SK-N-SH treated with all-trans-retinoic acid at 6 μM for 48 hours (cell line): ENCODE results near the gene TMEM132D.

Experiments used
- ATAC-seq: fragments of 200-7000 bp; cut with Tn5 transposase; 3 replicates; pipeline ENCODE4 v1.9.1; 2020; ENCODE audit warnings: mild to moderate bottlenecking, moderate library complexity
- CSDC2 ChIP-seq: fragments of 250-450 bp; sonication (Bioruptor Pico); IDR thresholded peaks from 2 replicates; pipeline ENCODE4 v1.5.0; 2020; ENCODE audit warnings: mild to moderate bottlenecking, moderate library complexity
- CSRNP3 ChIP-seq: fragments of 250-450 bp; sonication (Bioruptor Pico); IDR thresholded peaks from 2 replicates; pipeline ENCODE4 v1.5.1; 2021; ENCODE audit warnings: mild to moderate bottlenecking, moderate library complexity
- ESRRG ChIP-seq: fragments of 250-450 bp; sonication (Bioruptor Pico); IDR thresholded peaks from 2 replicates; pipeline ENCODE4 v1.6.1; 2021; ENCODE audit warnings: mild to moderate bottlenecking
- GLIS3 ChIP-seq: fragments of 250-450 bp; sonication (Bioruptor Pico); IDR thresholded peaks from 2 replicates; pipeline ENCODE4 v1.5.0; 2020; ENCODE audit warnings: mild to moderate bottlenecking, moderate library complexity
- ISL1 ChIP-seq: fragments of 250-450 bp; sonication (Bioruptor Pico); IDR thresholded peaks from 2 replicates; pipeline ENCODE4 v2.1.2; 2022; ENCODE audit warnings: mild to moderate bottlenecking, moderate library complexity
- OSR1 ChIP-seq: fragments of 250-450 bp; sonication (Bioruptor Pico); IDR thresholded peaks from 2 replicates; pipeline ENCODE4 v1.8.0; 2022; ENCODE audit warnings: moderate library complexity, mild to moderate bottlenecking, inconsistent platforms
- PATZ1 ChIP-seq: fragments of 250-450 bp; sonication (Bioruptor Pico); IDR thresholded peaks from 2 replicates; pipeline ENCODE4 v1.8.0; 2020; ENCODE audit warnings: mild to moderate bottlenecking, moderate library complexity, borderline replicate concordance
- POU6F1 ChIP-seq: fragments of 250-450 bp; sonication (Bioruptor Pico); IDR thresholded peaks from 2 replicates; pipeline ENCODE4 v1.8.0; 2021; ENCODE audit warnings: low read depth, mild to moderate bottlenecking, moderate library complexity, borderline replicate concordance
- PPARA ChIP-seq: fragments of 250-450 bp; sonication (Bioruptor Pico); IDR thresholded peaks from 2 replicates; pipeline ENCODE4 v1.5.0; 2020; ENCODE audit warnings: mild to moderate bottlenecking, borderline replicate concordance
- RARB ChIP-seq: fragments of 250-450 bp; sonication (Bioruptor Pico); IDR thresholded peaks from 2 replicates; pipeline ENCODE4 v1.8.0; 2021; ENCODE audit warnings: mild to moderate bottlenecking, moderate library complexity
- SNAI2 ChIP-seq: fragments of 250-450 bp; sonication (Bioruptor Pico); IDR thresholded peaks from 2 replicates; pipeline ENCODE4 v1.5.0; 2020; ENCODE audit warnings: mild to moderate bottlenecking, moderate library complexity
- TCF4 ChIP-seq: fragments of 250-450 bp; sonication (Bioruptor Pico); IDR thresholded peaks from 2 replicates; pipeline ENCODE4 v1.8.0; 2021; ENCODE audit warnings: mild to moderate bottlenecking, moderate library complexity, borderline replicate concordance
- TOX ChIP-seq: fragments of 250-450 bp; sonication (Bioruptor Pico); IDR thresholded peaks from 2 replicates; pipeline ENCODE4 v1.8.0; 2021; ENCODE audit warnings: mild to moderate bottlenecking, moderate library complexity, borderline replicate concordance
- ZC3H10 ChIP-seq: fragments of 250-450 bp; sonication (Bioruptor Pico); IDR thresholded peaks from 2 replicates; pipeline ENCODE4 v1.5.1; 2021; ENCODE audit warnings: mild to moderate bottlenecking, moderate library complexity
- ZFP3 ChIP-seq: fragments of 250-450 bp; sonication (Bioruptor Pico); IDR thresholded peaks from 2 replicates; pipeline ENCODE4 v1.5.0; 2020; ENCODE audit warnings: mild to moderate bottlenecking, moderate library complexity
- ZFP30 ChIP-seq: fragments of 450-650 bp; formaldehyde crosslinking; IDR thresholded peaks from 2 replicates; pipeline ENCODE4 v1.5.0; 2022; ENCODE audit warnings: mild to moderate bottlenecking, moderate library complexity
- ZNF565 ChIP-seq: fragments of 450-650 bp; formaldehyde crosslinking; conservative IDR thresholded peaks from 2 replicates; pipeline ENCODE4 v1.5.0; 2020; ENCODE audit warnings: low read depth, mild to moderate bottlenecking, moderate library complexity
- ZNF70 ChIP-seq: fragments of 450-650 bp; formaldehyde crosslinking; IDR thresholded peaks from 2 replicates; pipeline ENCODE4 v1.5.0; 2020; ENCODE audit warnings: mild to moderate bottlenecking, moderate library complexity
- ZNF8 ChIP-seq: fragments of 450-650 bp; formaldehyde crosslinking; IDR thresholded peaks from 2 replicates; pipeline ENCODE4 v1.5.0; 2020; ENCODE audit warnings: mild to moderate bottlenecking, moderate library complexity
- TF ChIP-seq, protein P1 (sequence below): fragments of 250-450 bp; sonication (Bioruptor Pico); IDR thresholded peaks from 2 replicates; pipeline ENCODE4 v1.5.0; 2020; ENCODE audit warnings: mild to moderate bottlenecking, moderate library complexity
- TF ChIP-seq, protein P2 (sequence below): fragments of 250-450 bp; sonication (Bioruptor Pico); IDR thresholded peaks from 2 replicates; pipeline ENCODE4 v1.5.1; 2020; ENCODE audit warnings: low read depth, mild to moderate bottlenecking, moderate library complexity

Gene TMEM132D

GRCh38 chr12:129941618-129942017 lies 37.8 kb upstream of the TMEM132D start (continued):
- TF ChIP-seq, protein P1, sequence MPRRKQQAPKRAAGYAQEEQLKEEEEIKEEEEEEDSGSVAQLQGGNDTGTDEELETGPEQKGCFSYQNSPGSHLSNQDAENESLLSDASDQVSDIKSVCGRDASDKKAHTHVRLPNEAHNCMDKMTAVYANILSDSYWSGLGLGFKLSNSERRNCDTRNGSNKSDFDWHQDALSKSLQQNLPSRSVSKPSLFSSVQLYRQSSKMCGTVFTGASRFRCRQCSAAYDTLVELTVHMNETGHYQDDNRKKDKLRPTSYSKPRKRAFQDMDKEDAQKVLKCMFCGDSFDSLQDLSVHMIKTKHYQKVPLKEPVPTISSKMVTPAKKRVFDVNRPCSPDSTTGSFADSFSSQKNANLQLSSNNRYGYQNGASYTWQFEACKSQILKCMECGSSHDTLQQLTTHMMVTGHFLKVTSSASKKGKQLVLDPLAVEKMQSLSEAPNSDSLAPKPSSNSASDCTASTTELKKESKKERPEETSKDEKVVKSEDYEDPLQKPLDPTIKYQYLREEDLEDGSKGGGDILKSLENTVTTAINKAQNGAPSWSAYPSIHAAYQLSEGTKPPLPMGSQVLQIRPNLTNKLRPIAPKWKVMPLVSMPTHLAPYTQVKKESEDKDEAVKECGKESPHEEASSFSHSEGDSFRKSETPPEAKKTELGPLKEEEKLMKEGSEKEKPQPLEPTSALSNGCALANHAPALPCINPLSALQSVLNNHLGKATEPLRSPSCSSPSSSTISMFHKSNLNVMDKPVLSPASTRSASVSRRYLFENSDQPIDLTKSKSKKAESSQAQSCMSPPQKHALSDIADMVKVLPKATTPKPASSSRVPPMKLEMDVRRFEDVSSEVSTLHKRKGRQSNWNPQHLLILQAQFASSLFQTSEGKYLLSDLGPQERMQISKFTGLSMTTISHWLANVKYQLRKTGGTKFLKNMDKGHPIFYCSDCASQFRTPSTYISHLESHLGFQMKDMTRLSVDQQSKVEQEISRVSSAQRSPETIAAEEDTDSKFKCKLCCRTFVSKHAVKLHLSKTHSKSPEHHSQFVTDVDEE (CRISPR knock-in tag) = no peak
- TF ChIP-seq, all 23 proteins: peak for 0

DNA sequence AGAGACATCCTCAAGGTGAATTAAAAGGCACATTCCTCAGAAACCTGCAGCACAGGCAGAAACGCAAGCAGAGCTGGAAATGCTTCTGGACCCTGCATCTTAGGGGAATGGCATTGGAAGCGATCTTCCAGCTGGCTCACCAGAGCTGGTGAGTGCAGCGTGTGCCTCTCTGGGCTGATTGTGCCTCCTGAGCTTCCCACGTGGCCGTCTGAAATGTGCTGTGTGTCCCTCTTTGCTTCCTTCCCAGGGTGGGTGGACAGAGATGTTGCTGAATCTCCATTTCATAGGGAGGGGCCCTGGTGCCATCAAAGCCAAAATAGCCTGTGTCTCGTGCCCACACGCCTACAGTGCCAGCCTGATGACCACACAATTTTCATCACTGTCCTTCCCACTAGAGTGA lies 34.3 kb upstream of the TMEM132D start:
- TF ChIP-seq ZNF565 (CRISPR knock-in tag) = no peak
- ATAC-seq = no peak

DNA sequence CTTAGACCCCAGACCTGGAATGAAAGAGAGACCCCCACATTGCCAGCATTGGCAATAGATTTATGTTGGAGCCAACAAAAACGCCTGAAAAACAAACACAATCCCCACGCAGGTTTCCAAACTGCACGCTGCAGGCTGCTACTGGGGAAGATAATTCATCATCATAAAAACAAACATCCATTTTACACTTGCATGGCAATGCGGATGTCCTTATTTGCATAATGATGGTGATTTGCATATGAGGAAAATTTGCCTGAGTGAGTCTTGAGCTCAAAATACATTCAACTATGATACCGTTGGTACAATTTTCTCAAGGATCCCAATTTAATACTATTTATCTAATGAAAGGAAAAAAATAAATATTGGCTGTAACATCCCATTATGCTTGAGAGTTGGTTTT lies 33.6 kb upstream of the TMEM132D start:
- no peak for TF ChIP-seq ESRRG (CRISPR knock-in tag)
- TF ChIP-seq, protein P2, sequence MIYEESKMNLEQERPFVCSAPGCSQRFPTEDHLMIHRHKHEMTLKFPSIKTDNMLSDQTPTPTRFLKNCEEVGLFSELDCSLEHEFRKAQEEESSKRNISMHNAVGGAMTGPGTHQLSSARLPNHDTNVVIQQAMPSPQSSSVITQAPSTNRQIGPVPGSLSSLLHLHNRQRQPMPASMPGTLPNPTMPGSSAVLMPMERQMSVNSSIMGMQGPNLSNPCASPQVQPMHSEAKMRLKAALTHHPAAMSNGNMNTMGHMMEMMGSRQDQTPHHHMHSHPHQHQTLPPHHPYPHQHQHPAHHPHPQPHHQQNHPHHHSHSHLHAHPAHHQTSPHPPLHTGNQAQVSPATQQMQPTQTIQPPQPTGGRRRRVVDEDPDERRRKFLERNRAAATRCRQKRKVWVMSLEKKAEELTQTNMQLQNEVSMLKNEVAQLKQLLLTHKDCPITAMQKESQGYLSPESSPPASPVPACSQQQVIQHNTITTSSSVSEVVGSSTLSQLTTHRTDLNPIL = no peak
- TF ChIP-seq CSDC2 (CRISPR knock-in tag) = no peak
- no peak for ATAC-seq

DNA sequence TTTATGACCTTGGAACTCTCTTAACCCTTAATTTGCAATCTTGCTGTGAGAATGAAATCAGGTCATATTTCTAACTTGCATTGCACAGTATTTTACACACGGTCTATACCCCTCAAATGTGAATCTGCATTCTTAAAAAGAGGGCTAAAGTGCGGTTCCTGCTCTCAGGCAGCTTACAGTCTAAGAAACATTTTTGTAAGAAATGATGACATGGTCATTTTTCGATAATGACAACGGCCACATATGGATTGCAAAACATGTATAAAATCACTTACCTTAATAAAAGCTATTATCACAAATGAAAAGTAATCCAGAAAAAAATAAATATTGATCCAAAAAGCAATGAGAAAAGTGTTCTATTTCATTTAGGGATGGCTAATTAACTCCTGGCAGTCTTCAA lies 24.8 kb upstream of the TMEM132D start:
- TF ChIP-seq, protein P2 = no peak
- TF ChIP-seq TCF4 (CRISPR knock-in tag) = no peak
- TF ChIP-seq OSR1 (CRISPR knock-in tag) = no peak
- no peak for TF ChIP-seq ZFP3
- TF ChIP-seq RARB (CRISPR knock-in tag) = no peak
- TF ChIP-seq ISL1 (CRISPR knock-in tag) = no peak
- no peak for TF ChIP-seq SNAI2
- no peak for TF ChIP-seq ESRRG (CRISPR knock-in tag)
- TF ChIP-seq ZNF565 (CRISPR knock-in tag) = no peak
- TF ChIP-seq ZC3H10 (CRISPR knock-in tag) = no peak
- no peak for TF ChIP-seq ZNF8 (CRISPR knock-in tag)
- TF ChIP-seq ZFP30 (CRISPR knock-in tag) = no peak
- TF ChIP-seq POU6F1 (CRISPR knock-in tag) = no peak
- no peak for TF ChIP-seq ZNF70 (CRISPR knock-in tag)
- no peak for ATAC-seq

GRCh38 chr12:129927316-129927900 lies 23.6 kb upstream of the TMEM132D start:
- no peak for ATAC-seq
- TF ChIP-seq GLIS3 (CRISPR knock-in tag) (no peak), PATZ1 (CRISPR knock-in tag) (no peak), ZNF70 (CRISPR knock-in tag) (no peak), ZFP30 (CRISPR knock-in tag) (no peak), TOX (CRISPR knock-in tag) (no peak), ESRRG (CRISPR knock-in tag) (no peak), CSRNP3 (CRISPR knock-in tag) (no peak), PPARA (CRISPR knock-in tag) (no peak), ZC3H10 (CRISPR knock-in tag) (no peak), POU6F1 (CRISPR knock-in tag) (no peak), SNAI2 (no peak)
- TF ChIP-seq, protein P2 = no peak
